ENCODE data around the gene PCDHGA2.

Gene PCDHGA2

DNA sequence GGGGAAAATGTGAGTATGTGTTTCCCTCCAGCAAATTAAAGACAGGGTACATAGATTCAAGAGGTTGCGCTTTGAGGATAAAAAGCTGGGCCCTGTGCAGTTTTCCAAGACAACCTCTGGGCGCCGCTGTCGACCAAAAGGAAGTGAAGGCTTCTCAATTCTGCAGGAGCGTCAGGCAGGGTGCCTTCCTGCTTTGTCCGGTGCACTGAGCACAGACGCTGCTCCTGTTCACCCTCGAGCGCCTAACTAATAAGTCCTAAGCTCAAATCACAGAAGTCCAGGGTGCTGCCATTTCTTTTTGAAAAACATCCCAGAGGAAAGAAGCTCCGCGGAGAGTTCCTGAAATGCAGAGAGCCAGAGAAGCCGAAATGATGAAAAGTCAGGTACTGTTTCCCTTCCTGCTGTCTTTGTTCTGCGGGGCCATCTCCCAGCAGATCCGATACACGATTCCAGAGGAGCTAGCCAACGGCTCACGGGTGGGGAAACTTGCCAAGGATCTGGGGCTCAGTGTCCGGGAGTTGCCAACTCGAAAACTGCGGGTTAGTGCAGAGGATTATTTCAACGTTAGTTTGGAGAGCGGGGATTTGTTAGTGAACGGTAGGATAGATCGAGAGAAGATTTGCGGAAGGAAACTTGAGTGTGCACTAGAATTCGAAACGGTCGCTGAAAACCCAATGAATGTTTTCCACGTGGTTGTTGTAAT is 11.5 kb downstream of the PCDHGA2 start, which contains the start of gene PCDHGB1:
Gene PCDHGB1, plus strand, starts transcription at position 183 of the 703 bp plus-strand sequence. Its CDS starts 162 bp downstream, at position 345.
- no peaks in the 10 kb centered on the region for H3K9me3 ChIP-seq (ENCODE audit: control insufficient read depth, insufficient read depth, low read depth, low read length)
- peaks cover 2% of the 10 kb centered on the region; the same call in 1 of the 2 replicates for H3K4me1 ChIP-seq (ENCODE audit: control insufficient read depth, insufficient read depth, low read length)
- no peak within 1 kb of the TSS for H3K27ac ChIP-seq (ENCODE audit: extremely low read depth, low read depth, low read length)
- POLR2A ChIA-PET: interaction anchor here (0.6 to 1.3 kb wide), 3 partner anchors 30 to 214 kb away, joined by 3 to 5 read pairs (median 4); partner anchors contain the start of gene TAF7
- no peaks in the 10 kb centered on the region for H3K36me3 ChIP-seq (ENCODE audit: control insufficient read depth in 2 of 2, insufficient read depth in 1 of 2, low read length in 2 of 2)
- H3K4me3 ChIP-seq (ENCODE audit: low read depth, low read length): peak within 1 kb of the TSS; percentile 34
- CTCF ChIA-PET: interaction anchor here (0.5 to 5.6 kb wide), 42 partner anchors 8 to 544 kb away, joined by 3 to 33 read pairs (median 5); partner anchors contain the start of genes PCDHGA1, PCDHGA11, PCDHGA12 and PCDHGA2
- TF ChIP-seq ZIC2 (tag by site-specific recombination; IDR thresholded peaks at IDR 0.05): no peak
- TF ChIP-seq ZNF133 (tag by site-specific recombination; IDR thresholded peaks at IDR 0.05): no peak
- no peak for TF ChIP-seq ZBTB48 (tag by site-specific recombination; IDR thresholded peaks at IDR 0.05)
- TF ChIP-seq HOXD13 (CRISPR knock-in tag; IDR thresholded peaks at IDR 0.05; ENCODE audit: borderline replicate concordance): no peak
- no peak for TF ChIP-seq ZBTB8A (tag by site-specific recombination; IDR thresholded peaks at IDR 0.05)
- no peak for TF ChIP-seq ZNF621 (tag by site-specific recombination; IDR thresholded peaks at IDR 0.05)
- TF ChIP-seq KLF8 (tag by site-specific recombination; IDR thresholded peaks at IDR 0.05): no peak
- TF ChIP-seq FEZF1 (tag by site-specific recombination; IDR thresholded peaks at IDR 0.05): no peak
- no peak for TF ChIP-seq ZNF37A (tag by site-specific recombination; IDR thresholded peaks at IDR 0.05)
- no peak for TF ChIP-seq ZNF768 (tag by site-specific recombination; IDR thresholded peaks at IDR 0.05)
- TF ChIP-seq, protein P1, sequence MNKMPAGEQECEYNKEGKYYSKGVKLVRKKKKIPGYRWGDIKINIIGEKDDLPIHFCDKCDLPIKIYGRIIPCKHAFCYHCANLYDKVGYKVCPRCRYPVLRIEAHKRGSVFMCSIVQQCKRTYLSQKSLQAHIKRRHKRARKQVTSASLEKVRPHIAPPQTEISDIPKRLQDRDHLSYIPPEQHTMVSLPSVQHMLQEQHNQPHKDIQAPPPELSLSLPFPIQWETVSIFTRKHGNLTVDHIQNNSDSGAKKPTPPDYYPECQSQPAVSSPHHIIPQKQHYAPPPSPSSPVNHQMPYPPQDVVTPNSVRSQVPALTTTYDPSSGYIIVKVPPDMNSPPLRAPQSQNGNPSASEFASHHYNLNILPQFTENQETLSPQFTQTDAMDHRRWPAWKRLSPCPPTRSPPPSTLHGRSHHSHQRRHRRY (tag by site-specific recombination; IDR thresholded peaks at IDR 0.05): no peak
- TF ChIP-seq ZNF555 (tag by site-specific recombination; conservative IDR thresholded peaks at IDR 0.05): no peak
- no peak for TF ChIP-seq ZNF561 (tag by site-specific recombination; IDR thresholded peaks at IDR 0.05; ENCODE audit: borderline replicate concordance)
- no peak for TF ChIP-seq ZFHX2 (tag by site-specific recombination; conservative IDR thresholded peaks at IDR 0.05)
- TF ChIP-seq ZFP41 (tag by site-specific recombination; IDR thresholded peaks at IDR 0.05; ENCODE audit: borderline replicate concordance): no peak
- TF ChIP-seq ZBTB17 (tag by site-specific recombination; IDR thresholded peaks at IDR 0.05): peak; percentile 8; the same call in 1 of the 2 replicates
- peak; percentile 85; the same call in 1 of the 2 replicates for TF ChIP-seq ZNF610 (tag by site-specific recombination; IDR thresholded peaks at IDR 0.05; ENCODE audit: borderline replicate concordance)
- no peak for TF ChIP-seq ZNF548 (tag by site-specific recombination; IDR thresholded peaks at IDR 0.05)
- TF ChIP-seq, protein P2, sequence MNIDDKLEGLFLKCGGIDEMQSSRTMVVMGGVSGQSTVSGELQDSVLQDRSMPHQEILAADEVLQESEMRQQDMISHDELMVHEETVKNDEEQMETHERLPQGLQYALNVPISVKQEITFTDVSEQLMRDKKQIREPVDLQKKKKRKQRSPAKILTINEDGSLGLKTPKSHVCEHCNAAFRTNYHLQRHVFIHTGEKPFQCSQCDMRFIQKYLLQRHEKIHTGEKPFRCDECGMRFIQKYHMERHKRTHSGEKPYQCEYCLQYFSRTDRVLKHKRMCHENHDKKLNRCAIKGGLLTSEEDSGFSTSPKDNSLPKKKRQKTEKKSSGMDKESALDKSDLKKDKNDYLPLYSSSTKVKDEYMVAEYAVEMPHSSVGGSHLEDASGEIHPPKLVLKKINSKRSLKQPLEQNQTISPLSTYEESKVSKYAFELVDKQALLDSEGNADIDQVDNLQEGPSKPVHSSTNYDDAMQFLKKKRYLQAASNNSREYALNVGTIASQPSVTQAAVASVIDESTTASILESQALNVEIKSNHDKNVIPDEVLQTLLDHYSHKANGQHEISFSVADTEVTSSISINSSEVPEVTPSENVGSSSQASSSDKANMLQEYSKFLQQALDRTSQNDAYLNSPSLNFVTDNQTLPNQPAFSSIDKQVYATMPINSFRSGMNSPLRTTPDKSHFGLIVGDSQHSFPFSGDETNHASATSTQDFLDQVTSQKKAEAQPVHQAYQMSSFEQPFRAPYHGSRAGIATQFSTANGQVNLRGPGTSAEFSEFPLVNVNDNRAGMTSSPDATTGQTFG (tag by site-specific recombination; IDR thresholded peaks at IDR 0.05; ENCODE audit: borderline replicate concordance): no peak
- TF ChIP-seq, protein P3, sequence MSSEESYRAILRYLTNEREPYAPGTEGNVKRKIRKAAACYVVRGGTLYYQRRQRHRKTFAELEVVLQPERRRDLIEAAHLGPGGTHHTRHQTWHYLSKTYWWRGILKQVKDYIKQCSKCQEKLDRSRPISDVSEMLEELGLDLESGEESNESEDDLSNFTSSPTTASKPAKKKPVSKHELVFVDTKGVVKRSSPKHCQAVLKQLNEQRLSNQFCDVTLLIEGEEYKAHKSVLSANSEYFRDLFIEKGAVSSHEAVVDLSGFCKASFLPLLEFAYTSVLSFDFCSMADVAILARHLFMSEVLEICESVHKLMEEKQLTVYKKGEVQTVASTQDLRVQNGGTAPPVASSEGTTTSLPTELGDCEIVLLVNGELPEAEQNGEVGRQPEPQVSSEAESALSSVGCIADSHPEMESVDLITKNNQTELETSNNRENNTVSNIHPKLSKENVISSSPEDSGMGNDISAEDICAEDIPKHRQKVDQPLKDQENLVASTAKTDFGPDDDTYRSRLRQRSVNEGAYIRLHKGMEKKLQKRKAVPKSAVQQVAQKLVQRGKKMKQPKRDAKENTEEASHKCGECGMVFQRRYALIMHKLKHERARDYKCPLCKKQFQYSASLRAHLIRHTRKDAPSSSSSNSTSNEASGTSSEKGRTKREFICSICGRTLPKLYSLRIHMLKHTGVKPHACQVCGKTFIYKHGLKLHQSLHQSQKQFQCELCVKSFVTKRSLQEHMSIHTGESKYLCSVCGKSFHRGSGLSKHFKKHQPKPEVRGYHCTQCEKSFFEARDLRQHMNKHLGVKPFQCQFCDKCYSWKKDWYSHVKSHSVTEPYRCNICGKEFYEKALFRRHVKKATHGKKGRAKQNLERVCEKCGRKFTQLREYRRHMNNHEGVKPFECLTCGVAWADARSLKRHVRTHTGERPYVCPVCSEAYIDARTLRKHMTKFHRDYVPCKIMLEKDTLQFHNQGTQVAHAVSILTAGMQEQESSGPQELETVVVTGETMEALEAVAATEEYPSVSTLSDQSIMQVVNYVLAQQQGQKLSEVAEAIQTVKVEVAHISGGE (tag by site-specific recombination; conservative IDR thresholded peaks at IDR 0.05; ENCODE audit: low read depth): peak; percentile 54
- TF ChIP-seq KLF10 (tag by site-specific recombination; IDR thresholded peaks at IDR 0.05): no peak
- no peak for TF ChIP-seq ZFP69B (tag by site-specific recombination; IDR thresholded peaks at IDR 0.05)
- TF ChIP-seq PRDM1 (tag by site-specific recombination; IDR thresholded peaks at IDR 0.05): no peak
- TF ChIP-seq ZNF654 (tag by site-specific recombination; IDR thresholded peaks at IDR 0.05; ENCODE audit: low read depth): peak; percentile 66
- no peak for TF ChIP-seq ZNF274 (IDR thresholded peaks at IDR 0.05; ENCODE audit: low read length)
- no peak for TF ChIP-seq ZNF274 (tag by site-specific recombination; IDR thresholded peaks at IDR 0.05; ENCODE audit: borderline replicate concordance)
- TF ChIP-seq, protein P4, sequence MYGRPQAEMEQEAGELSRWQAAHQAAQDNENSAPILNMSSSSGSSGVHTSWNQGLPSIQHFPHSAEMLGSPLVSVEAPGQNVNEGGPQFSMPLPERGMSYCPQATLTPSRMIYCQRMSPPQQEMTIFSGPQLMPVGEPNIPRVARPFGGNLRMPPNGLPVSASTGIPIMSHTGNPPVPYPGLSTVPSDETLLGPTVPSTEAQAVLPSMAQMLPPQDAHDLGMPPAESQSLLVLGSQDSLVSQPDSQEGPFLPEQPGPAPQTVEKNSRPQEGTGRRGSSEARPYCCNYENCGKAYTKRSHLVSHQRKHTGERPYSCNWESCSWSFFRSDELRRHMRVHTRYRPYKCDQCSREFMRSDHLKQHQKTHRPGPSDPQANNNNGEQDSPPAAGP (tag by site-specific recombination; IDR thresholded peaks at IDR 0.05): no peak
- TF ChIP-seq, protein P5, sequence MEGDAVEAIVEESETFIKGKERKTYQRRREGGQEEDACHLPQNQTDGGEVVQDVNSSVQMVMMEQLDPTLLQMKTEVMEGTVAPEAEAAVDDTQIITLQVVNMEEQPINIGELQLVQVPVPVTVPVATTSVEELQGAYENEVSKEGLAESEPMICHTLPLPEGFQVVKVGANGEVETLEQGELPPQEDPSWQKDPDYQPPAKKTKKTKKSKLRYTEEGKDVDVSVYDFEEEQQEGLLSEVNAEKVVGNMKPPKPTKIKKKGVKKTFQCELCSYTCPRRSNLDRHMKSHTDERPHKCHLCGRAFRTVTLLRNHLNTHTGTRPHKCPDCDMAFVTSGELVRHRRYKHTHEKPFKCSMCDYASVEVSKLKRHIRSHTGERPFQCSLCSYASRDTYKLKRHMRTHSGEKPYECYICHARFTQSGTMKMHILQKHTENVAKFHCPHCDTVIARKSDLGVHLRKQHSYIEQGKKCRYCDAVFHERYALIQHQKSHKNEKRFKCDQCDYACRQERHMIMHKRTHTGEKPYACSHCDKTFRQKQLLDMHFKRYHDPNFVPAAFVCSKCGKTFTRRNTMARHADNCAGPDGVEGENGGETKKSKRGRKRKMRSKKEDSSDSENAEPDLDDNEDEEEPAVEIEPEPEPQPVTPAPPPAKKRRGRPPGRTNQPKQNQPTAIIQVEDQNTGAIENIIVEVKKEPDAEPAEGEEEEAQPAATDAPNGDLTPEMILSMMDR (tag by site-specific recombination; IDR thresholded peaks at IDR 0.05): peak; percentile 47; the same call in 1 of the 2 replicates
- no peak for TF ChIP-seq OSR2 (tag by site-specific recombination; IDR thresholded peaks at IDR 0.05)

Measured in HEK293 (cell line).